ENCODE data around the gene ADAM17. TPM values are rescaled to one million over a fixed set of nuclear protein-coding genes. Genes with fewer than 3 reads are reported as not detected.

The ADAM17 gene
- polyA plus RNA-seq, 1 experiment: 11.1 TPM

DNA sequence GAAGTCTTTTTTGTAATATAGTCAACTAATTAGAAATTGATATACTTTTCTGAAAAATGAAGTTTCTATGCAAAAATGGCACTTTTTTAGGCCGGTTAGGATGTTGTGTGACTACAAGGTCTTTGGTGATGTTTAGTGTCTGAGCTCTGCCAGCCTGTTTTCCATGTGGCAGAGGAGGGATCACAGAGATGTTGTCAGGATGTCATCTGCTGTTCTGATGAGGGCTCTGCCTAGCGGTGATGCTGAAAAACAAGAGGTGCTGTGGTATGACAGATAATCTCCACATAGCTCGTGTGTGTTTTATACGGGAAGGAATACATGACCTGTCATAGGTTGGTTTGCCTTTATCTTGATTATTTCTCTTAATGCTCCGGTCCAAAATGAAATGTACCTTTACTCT, 93.3 kb downstream of the ADAM17 start:
- TF ChIP-seq, protein P1, sequence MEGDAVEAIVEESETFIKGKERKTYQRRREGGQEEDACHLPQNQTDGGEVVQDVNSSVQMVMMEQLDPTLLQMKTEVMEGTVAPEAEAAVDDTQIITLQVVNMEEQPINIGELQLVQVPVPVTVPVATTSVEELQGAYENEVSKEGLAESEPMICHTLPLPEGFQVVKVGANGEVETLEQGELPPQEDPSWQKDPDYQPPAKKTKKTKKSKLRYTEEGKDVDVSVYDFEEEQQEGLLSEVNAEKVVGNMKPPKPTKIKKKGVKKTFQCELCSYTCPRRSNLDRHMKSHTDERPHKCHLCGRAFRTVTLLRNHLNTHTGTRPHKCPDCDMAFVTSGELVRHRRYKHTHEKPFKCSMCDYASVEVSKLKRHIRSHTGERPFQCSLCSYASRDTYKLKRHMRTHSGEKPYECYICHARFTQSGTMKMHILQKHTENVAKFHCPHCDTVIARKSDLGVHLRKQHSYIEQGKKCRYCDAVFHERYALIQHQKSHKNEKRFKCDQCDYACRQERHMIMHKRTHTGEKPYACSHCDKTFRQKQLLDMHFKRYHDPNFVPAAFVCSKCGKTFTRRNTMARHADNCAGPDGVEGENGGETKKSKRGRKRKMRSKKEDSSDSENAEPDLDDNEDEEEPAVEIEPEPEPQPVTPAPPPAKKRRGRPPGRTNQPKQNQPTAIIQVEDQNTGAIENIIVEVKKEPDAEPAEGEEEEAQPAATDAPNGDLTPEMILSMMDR (IDR thresholded peaks at IDR 0.05; ENCODE audit: insufficient read depth, low read depth, low read length): no peak
- Histone ChIP-seq H3K36me3 (ENCODE audit: control insufficient read depth, insufficient read depth, low read length) (peaks cover 2% of the 10 kb centered on the region; the same call in 1 of the 2 replicates), H3K4me3 (ENCODE audit: low read depth, low read length) (no peak overlapping the region), H3K27me3 (ENCODE audit: control insufficient read depth, insufficient read depth, low read length) (no peaks in the 10 kb centered on the region)
- CTCF ChIA-PET: interaction anchor here (0.7 kb wide), 1 partner anchor 224 kb away, joined by 3 read pairs; no protein-coding TSS in a partner anchor
- POLR2A ChIA-PET: no interaction called here
- DNase-seq (ENCODE audit: low read depth): no peak

DNA sequence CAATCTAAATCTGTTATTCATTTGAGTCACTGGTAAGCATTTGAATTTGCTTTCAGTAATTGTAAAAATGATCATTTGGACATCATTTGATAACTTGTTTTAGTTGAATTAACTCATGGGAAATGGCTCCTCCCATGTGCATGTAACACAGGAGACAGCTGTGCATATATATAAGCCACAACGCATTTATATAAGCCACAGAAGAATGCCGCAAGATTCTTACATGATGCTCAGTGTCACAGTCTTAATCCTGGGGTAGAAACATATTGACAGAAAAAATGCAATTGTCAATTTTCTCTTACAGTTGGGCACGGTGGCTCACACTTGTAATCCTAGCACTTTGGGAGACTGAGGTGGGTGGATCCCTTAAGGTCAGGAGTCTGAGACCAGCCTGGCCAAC, 94.6 kb downstream of the ADAM17 start:
- Histone ChIP-seq H3K36me3 (ENCODE audit: control insufficient read depth, insufficient read depth, low read length) (peaks cover 2% of the 10 kb centered on the region; the same call in 1 of the 2 replicates), H3K4me3 (ENCODE audit: low read depth, low read length) (no peak overlapping the region), H3K27me3 (ENCODE audit: control insufficient read depth, insufficient read depth, low read length) (no peaks in the 10 kb centered on the region)
- ChIA-PET CTCF (no interaction called here), POLR2A (no interaction called here)
- TF ChIP-seq, protein P1 (IDR thresholded peaks at IDR 0.05; ENCODE audit: insufficient read depth, low read depth, low read length): no peak
- DNase-seq (ENCODE audit: low read depth): no peak

DNA sequence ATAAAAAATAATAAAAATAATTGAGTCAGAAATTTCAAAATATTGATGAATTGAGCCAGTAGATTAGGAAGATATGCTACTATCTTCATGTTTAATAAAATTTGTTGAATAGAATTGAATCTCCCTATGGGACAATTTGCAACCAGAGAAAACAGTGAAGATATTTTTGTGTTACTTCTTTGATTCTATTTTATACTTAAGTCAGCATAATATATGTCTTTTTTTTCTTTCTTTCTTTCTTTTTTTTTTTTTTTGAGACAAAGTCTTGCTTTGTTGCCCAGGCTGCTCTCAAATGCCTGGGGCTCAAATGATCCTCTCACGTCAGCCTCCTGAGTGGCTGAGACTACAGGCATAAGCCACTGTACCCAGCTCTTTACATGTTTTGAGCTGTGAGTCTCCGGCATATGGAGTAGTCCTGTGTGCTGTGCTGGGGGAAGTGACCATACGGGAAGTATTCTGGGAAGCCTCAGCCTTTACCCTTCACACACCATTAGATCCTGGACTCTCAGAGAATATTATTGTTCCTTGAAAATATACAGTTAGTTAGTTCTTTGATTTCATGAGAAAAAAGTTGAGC, 95.1 kb downstream of the ADAM17 start:
- Histone ChIP-seq H3K4me3 (ENCODE audit: low read depth, low read length) (no peak overlapping the region), H3K36me3 (ENCODE audit: control insufficient read depth, insufficient read depth, low read length) (peaks cover 2% of the 10 kb centered on the region; the same call in 1 of the 2 replicates), H3K27me3 (ENCODE audit: control insufficient read depth, insufficient read depth, low read length) (no peaks in the 10 kb centered on the region)
- DNase-seq (ENCODE audit: low read depth): no peak
- CTCF ChIA-PET: no interaction called here
- POLR2A ChIA-PET: no interaction called here
- TF ChIP-seq, protein P1 (IDR thresholded peaks at IDR 0.05; ENCODE audit: insufficient read depth, low read depth, low read length): no peak

DNA sequence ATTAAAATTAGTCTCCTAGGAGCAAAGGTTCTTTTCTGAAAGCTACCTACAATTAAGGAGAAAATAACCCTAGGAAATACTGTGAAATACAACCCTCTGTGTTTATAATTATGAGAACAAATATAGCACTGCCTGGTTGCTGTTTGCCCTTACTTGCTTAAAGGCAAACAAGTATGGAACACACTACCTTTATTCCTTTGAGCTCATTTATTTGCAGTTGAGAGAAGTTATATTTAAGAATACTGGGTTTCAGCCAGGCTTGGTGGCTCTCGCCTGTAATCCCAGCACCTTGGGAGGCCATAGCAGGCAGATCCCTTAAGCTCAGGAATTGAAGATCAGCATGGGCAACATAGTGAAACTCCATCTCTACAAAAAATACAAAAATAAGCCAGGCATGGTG, 104.4 kb downstream of the ADAM17 start:
- H3K27me3 ChIP-seq (ENCODE audit: control insufficient read depth, insufficient read depth, low read length): no peaks in the 10 kb centered on the region
- DNase-seq (ENCODE audit: low read depth): no peak
- H3K36me3 ChIP-seq (ENCODE audit: control insufficient read depth, insufficient read depth, low read length): peaks cover 5% of the 10 kb centered on the region
- ChIA-PET CTCF (no interaction called here), POLR2A (no interaction called here)
- TF ChIP-seq, protein P1 (IDR thresholded peaks at IDR 0.05; ENCODE audit: insufficient read depth, low read depth, low read length): no peak
- no peak overlapping the region for H3K4me3 ChIP-seq (ENCODE audit: low read depth, low read length)

DNA sequence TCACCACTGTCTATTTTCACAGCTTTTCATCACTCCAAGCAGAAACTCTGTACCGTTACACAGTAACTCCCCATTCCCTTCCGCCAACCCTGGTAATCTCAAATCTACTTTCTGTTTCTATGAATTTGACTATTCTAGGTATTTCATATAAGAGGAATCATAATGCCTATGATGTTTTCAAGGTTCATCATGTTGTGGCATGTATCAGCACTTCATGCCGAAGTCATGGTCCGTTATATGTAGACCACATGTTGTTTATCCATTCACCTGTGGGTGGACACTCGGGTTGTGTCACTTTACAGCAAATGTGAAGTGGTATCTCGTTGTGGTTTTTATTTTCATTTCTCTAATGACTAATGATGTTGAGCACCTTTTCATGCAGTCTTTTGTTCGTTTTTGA, 110.5 kb downstream of the ADAM17 start:
- TF ChIP-seq, protein P1 (IDR thresholded peaks at IDR 0.05; ENCODE audit: insufficient read depth, low read depth, low read length): no peak
- CTCF ChIA-PET: no interaction called here
- no peak overlapping the region for H3K4me3 ChIP-seq (ENCODE audit: low read depth, low read length)
- H3K27me3 ChIP-seq (ENCODE audit: control insufficient read depth, insufficient read depth, low read length): no peaks in the 10 kb centered on the region
- DNase-seq (ENCODE audit: low read depth): no peak
- POLR2A ChIA-PET: no interaction called here
- peaks cover 9% of the 10 kb centered on the region for H3K36me3 ChIP-seq (ENCODE audit: control insufficient read depth, insufficient read depth, low read length)

All from BJ (cell line).